HT1080 (cell line): ENCODE measurements around the gene TIMP3. TPM values are rescaled to one million over a fixed set of nuclear protein-coding genes. Genes with fewer than 3 reads are reported as not detected.
"Not testable (repeated sequence)": the region's sequence is repeated elsewhere in the genome, so short reads cannot be mapped to it uniquely, and the experiment has no call there.

Experiments used
- DNase-seq: peaks from one replicate; pipeline ENCODE4 v3.0.0-alpha.2; 2015; ENCODE audit warnings: low read depth
- total RNA-seq: library from RNA; depleted of rRNA; stranded (reverse); fragments of >200 nt; shearing (Covaris generic); gene quantifications from 2 replicates; pipeline ENCODE4 v1.2.3, GENCODE V29; 2014

TIMP3 gene
- total RNA-seq, 1 experiment from 2014 or later, result 10.4 TPM

GRCh38 chr22:32850591-32851517 lies 49.3 kb downstream of the TIMP3 start:
- no peak for DNase-seq

GRCh38 chr22:32852395-32853251 lies 51.1 kb downstream of the TIMP3 start:
- no peak for DNase-seq

DNA sequence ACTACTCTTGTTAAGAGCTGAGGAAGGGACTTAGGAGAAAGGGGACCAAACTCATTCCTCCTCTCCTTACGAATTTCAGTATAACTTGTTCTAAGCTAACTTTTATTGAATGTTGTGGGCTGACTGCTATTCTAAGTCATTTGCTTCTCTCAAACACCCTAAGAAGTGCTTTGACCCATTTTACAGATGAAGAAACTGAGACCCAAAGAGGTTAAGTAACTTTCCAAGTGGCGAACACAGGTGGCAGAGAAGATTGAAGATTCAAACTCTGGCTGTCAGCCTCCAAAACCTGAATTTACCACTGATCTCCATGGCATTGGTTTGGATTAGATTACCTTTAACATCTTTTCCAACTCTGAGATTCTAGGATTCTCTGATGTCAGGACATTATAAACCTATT lies 52.2 kb downstream of the TIMP3 start:
- DNase-seq, result no peak

- DNase-seq, result no peak
Measured at GRCh38 chr22:32854351-32854804, 52.9 kb downstream of the TIMP3 start.

DNA sequence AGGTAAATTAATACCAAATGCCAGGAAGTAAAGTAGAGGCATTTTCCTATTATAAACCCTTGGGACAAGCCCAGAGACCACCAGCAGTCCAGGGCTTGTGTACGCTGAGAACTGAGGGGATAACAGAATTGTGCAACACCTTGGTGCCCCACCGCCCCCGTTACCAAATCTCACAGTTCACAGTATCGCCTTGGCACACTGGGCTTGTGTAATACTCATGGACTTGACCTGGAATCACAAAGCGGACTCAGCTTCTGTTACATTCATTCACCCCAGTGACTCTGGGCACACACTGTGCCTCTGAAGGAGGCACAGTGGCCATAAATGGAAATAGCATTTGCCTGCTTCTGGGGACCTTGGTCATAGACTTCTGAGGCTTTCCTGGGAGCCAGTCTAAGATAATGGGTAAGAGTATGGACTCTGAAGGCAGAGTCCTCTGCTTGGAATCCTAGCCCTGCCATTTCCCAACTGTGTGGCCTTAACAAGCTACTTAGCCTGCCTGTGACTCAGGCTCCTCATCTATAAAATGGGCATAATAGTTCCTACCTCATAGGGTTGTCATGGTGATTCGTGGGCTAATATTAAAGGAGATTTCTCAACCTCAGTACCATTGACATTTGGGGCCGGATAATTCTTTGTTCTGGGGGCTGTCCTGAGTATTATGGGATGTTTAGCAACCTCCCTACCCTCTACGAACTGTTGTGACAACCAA lies 53.7 kb downstream of the TIMP3 start:
- no peak for DNase-seq

GRCh38 chr22:32858121-32858703 lies 56.7 kb downstream of the TIMP3 start:
- no peak for DNase-seq

DNA sequence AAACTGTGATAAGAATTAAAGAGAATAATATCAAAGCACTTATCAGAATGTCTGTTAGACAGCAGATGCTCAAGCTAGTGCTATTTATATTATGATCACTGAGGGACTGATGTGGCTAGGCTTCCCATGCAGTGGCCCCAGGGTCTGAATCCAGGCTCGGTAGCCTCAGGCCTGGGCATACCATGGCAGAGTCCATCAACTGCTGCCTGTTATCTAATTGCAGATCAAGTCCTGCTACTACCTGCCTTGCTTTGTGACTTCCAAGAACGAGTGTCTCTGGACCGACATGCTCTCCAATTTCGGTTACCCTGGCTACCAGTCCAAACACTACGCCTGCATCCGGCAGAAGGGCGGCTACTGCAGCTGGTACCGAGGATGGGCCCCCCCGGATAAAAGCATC lies 57.5 kb downstream of the TIMP3 start:
- DNase-seq, result no peak

DNA sequence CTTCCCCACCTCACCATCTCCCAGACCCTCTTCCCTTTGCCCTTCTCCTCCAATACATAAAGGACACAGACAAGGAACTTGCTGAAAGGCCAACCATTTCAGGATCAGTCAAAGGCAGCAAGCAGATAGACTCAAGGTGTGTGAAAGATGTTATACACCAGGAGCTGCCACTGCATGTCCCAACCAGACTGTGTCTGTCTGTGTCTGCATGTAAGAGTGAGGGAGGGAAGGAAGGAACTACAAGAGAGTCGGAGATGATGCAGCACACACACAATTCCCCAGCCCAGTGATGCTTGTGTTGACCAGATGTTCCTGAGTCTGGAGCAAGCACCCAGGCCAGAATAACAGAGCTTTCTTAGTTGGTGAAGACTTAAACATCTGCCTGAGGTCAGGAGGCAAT lies 58.2 kb downstream of the TIMP3 start:
- DNase-seq, result no peak

- no peak for DNase-seq
Measured at GRCh38 chr22:32861330-32861729, 59.8 kb downstream of the TIMP3 start.

GRCh38 chr22:32862083-32862482 lies 60.6 kb downstream of the TIMP3 start:
- no peak for DNase-seq

DNA sequence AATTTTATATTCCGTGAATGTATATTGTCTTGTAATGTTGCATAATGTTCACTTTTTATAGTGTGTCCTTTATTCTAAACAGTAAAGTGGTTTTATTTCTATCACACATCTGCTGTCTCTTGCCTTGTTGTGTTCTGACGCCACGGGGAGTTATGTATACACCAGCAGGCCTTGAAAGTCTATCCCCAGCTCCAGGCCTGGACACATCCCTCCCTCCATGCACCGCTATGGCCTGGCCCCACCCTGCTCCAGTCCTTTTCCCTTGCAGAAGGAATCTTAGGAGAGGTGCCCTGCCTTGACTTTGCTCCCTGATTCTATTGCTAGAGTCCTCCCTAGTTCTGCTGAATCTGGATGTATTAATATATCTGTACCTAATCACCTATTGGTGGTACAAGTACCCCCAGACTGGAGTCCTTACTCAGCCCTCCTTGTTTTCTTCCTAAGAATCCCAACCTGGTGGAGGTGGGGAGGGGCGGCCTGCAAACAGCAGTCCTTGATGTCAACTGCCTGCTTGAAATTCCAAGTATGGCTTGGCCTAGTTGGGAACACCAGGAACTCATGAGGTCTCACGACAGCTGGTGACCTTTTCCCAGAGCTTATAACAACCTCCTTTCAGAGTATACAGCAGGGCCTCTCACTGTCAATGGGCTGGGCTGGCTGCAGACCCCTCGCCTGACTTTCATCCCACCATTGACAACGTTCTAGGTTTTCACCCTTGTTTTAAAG lies 61.6 kb downstream of the TIMP3 start:
- no peak for DNase-seq

GRCh38 chr22:32864041-32864440 lies 62.5 kb downstream of the TIMP3 start:
- no peak for DNase-seq

GRCh38 chr22:32864596-32864995 lies 63.1 kb downstream of the TIMP3 start:
- no peak for DNase-seq

GRCh38 chr22:32866953-32867352 lies 65.4 kb downstream of the TIMP3 start:
- DNase-seq, result no peak

GRCh38 chr22:32868946-32869345 lies 67.4 kb downstream of the TIMP3 start:
- DNase-seq, result no peak

DNA sequence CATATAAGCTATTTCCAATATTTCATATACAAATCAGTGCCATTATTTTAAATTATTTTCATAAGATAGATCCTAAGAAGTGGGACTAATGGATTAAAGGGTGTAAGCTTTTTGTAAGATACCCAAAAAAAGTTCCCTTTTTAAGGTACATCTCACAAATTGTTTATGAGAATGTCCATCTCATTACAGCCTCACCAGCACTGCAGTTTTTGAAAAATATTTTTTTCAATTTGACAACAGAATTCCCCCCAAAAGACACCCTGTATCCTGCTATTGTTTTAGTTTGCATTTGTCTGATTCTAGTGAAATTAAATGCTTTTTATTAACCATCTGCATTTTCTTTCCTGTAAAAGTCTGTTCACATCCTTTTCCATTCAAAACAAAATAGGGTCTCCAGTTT lies 69.0 kb downstream of the TIMP3 start:
- no peak for DNase-seq

GRCh38 chr22:32873604-32874003 lies 72.1 kb downstream of the TIMP3 start:
- DNase-seq, result not testable (repeated sequence)

DNA sequence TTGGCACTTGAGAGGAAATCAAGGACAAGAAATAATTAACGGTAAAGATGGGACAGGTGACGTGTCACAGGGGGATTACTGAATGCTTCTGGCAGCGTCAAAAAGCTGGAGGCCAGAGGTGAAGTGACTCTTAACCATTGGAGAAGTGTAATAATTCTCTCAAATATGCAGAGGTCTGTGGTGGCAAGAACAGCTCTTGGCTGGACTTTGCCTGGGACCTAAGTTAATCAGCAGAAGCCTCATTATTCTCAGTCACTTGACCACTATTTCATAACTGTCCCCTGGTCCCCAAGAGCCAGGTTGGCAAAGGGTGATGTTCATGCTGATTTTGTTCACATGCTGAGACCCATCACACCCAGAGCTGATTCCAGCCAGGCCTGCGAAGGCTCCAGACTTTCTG lies 72.9 kb downstream of the TIMP3 start:
- DNase-seq, result no peak

DNA sequence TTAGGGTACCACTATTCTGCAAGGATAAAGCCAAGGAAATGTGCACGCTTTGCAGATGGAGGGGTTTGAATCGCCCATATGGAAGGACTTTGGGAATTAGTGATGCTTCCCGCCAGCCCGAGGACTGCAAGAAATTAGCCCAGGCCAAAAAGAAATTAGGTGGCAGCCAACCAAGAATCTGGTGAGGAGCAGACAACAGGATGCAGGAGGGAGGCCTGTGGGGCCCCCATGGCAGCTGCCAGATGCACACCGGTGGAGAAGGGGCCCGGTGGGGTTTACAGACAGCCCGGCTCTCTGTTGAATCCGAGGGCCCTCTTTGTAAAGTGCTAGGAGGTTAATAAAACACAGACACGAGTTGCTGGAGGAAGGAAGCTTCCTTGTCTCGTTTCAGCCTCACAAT lies 73.5 kb downstream of the TIMP3 start:
- no peak for DNase-seq

DNA sequence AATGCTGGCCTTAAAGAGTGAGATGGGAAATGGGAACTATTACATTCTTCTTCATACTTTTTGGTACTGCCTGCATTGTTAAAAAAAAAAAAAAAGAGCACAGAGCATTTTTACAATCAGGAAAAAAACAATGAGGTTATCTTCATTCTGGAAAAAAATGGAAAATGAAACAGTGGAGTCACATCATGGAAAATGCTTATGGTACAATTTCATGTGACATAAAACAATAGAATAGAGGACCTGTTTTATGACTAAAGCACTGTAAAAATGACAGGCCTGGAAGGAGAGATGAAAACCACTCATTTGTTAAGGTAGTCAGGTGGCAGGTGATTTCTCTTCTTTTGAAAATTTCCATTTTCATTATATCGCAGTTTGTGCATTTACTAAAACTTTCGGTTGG lies 75.0 kb downstream of the TIMP3 start:
- no peak for DNase-seq

- no peak for DNase-seq
Measured at GRCh38 chr22:32877196-32877595, 75.7 kb downstream of the TIMP3 start.
